GM12801 (cell line): ENCODE measurements around the gene BBOX1.

Experiments
- CTCF ChIP-seq: IDR thresholded peaks from one replicate; pipeline ENCODE4 v1.5.1; 2011; ENCODE audit warnings: control low read depth; ENCODE audit not compliant: insufficient read length; ENCODE audit errors: extremely low read depth

Gene BBOX1

GRCh38 chr11:27111896-27112295, 71.3 kb downstream of the BBOX1 start:
- no peak for TF ChIP-seq CTCF

- no peak for TF ChIP-seq CTCF
These were observed 72.3 kb downstream of the BBOX1 start for GRCh38 chr11:27112946-27113345.

- TF ChIP-seq CTCF = no peak
These were observed 74.5 kb downstream of the BBOX1 start for GRCh38 chr11:27115051-27115650.

GRCh38 chr11:27116684-27117083, 76.1 kb downstream of the BBOX1 start:
- TF ChIP-seq CTCF = no peak

- TF ChIP-seq CTCF = no peak
These were observed 77.8 kb downstream of the BBOX1 start for GRCh38 chr11:27118371-27118770.

GRCh38 chr11:27118949-27119348, 78.3 kb downstream of the BBOX1 start:
- no peak for TF ChIP-seq CTCF

- no peak for TF ChIP-seq CTCF
These were observed 78.8 kb downstream of the BBOX1 start for GRCh38 chr11:27119396-27119795.

- no peak for TF ChIP-seq CTCF
These were observed 79.6 kb downstream of the BBOX1 start for GRCh38 chr11:27120211-27120610.
